SK-N-SH (cell line): ENCODE data around the gene MGAT1.

Experiments used
- CHD2 ChIP-seq: fragments of 150-350 bp; IDR thresholded peaks from 2 replicates; pipeline ENCODE4 v1.6.1; 2018; ENCODE audit warnings: low read length; ENCODE audit not compliant: partially characterized antibody
- FOSL2 ChIP-seq: IDR thresholded peaks from 2 replicates; pipeline ENCODE4 v1.4.0; 2012; ENCODE audit warnings: low read depth, mild to moderate bottlenecking, moderate library complexity, borderline replicate concordance
- MEF2A ChIP-seq: IDR thresholded peaks from 2 replicates; pipeline ENCODE4 v1.4.0; 2012; ENCODE audit warnings: low read depth, borderline replicate concordance
- NRF1 ChIP-seq: IDR thresholded peaks from 2 replicates; pipeline ENCODE4 v1.6.1; 2012; ENCODE audit warnings: low read depth, mild to moderate bottlenecking, low read length
- TAF1 ChIP-seq: IDR thresholded peaks from 2 replicates; pipeline ENCODE4 v1.6.1; 2012; ENCODE audit warnings: low read depth, mild to moderate bottlenecking, low read length, moderate library complexity, borderline replicate concordance
- TF ChIP-seq, protein P1 (sequence below): fragments of 200-600 bp; sonication (generic); IDR thresholded peaks from 2 replicates; pipeline ENCODE4 v1.6.1; 2017; ENCODE audit warnings: antibody characterized with exemption, mild to moderate bottlenecking, moderate library complexity
- TF ChIP-seq, protein P2 (sequence below): IDR thresholded peaks from 2 replicates; pipeline ENCODE4 v1.6.1; 2012; ENCODE audit warnings: mild to moderate bottlenecking, low read depth, low read length, moderate library complexity

DNA sequence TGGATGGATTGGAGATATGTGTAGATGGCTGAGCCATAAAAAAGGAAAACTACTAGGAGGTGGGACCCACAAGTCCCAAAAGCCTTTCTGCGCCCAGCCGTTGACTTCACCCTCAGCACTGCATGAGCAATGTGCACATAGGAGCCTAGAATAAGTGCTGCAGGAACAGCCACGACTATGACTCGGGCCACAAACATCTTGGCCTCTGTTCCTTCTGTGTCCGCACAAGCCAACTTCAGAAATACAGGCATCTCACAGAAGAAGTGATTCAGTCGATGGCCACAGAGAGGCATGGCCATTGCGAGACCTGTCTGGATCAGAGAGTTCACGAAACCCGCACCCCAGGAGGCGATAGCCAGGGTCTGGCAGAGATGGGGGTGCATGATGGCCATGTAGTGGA is 63.3 kb downstream of the MGAT1 start:
- TF ChIP-seq CHD2 (no peak), FOSL2 (no peak), NRF1 (no peak), TAF1 (no peak), MEF2A (no peak)
- TF ChIP-seq, protein P1, sequence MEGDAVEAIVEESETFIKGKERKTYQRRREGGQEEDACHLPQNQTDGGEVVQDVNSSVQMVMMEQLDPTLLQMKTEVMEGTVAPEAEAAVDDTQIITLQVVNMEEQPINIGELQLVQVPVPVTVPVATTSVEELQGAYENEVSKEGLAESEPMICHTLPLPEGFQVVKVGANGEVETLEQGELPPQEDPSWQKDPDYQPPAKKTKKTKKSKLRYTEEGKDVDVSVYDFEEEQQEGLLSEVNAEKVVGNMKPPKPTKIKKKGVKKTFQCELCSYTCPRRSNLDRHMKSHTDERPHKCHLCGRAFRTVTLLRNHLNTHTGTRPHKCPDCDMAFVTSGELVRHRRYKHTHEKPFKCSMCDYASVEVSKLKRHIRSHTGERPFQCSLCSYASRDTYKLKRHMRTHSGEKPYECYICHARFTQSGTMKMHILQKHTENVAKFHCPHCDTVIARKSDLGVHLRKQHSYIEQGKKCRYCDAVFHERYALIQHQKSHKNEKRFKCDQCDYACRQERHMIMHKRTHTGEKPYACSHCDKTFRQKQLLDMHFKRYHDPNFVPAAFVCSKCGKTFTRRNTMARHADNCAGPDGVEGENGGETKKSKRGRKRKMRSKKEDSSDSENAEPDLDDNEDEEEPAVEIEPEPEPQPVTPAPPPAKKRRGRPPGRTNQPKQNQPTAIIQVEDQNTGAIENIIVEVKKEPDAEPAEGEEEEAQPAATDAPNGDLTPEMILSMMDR: no peak
- TF ChIP-seq, protein P2, sequence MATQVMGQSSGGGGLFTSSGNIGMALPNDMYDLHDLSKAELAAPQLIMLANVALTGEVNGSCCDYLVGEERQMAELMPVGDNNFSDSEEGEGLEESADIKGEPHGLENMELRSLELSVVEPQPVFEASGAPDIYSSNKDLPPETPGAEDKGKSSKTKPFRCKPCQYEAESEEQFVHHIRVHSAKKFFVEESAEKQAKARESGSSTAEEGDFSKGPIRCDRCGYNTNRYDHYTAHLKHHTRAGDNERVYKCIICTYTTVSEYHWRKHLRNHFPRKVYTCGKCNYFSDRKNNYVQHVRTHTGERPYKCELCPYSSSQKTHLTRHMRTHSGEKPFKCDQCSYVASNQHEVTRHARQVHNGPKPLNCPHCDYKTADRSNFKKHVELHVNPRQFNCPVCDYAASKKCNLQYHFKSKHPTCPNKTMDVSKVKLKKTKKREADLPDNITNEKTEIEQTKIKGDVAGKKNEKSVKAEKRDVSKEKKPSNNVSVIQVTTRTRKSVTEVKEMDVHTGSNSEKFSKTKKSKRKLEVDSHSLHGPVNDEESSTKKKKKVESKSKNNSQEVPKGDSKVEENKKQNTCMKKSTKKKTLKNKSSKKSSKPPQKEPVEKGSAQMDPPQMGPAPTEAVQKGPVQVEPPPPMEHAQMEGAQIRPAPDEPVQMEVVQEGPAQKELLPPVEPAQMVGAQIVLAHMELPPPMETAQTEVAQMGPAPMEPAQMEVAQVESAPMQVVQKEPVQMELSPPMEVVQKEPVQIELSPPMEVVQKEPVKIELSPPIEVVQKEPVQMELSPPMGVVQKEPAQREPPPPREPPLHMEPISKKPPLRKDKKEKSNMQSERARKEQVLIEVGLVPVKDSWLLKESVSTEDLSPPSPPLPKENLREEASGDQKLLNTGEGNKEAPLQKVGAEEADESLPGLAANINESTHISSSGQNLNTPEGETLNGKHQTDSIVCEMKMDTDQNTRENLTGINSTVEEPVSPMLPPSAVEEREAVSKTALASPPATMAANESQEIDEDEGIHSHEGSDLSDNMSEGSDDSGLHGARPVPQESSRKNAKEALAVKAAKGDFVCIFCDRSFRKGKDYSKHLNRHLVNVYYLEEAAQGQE: no peak
